Duodenal mucosa (tissue), 2 donors: ENCODE results near the gene MEGF8.
A peak's percentile ranks its signal among the peaks of the same experiment; 100 is the strongest.

ENCODE experiments used
- H3K27ac ChIP-seq: one replicate; pipeline ENCODE4 v1.7.0; 2013; ENCODE audit warnings: low read depth, low read length
- H3K27me3 ChIP-seq, 2 donors: one replicate each; pipeline ENCODE4 v1.7.0; 2013; ENCODE audit warnings: low read length in 2 of 2, control low read depth in 1 of 2; ENCODE audit not compliant: insufficient read depth in 2 of 2, control insufficient read depth in 1 of 2
- H3K36me3 ChIP-seq, 2 donors: one replicate each; pipeline ENCODE4 v1.7.0; 2013; ENCODE audit warnings: low read length in 2 of 2, control low read depth in 1 of 2; ENCODE audit not compliant: insufficient read depth in 2 of 2, control insufficient read depth in 1 of 2
- H3K4me1 ChIP-seq, 2 donors: one replicate each; pipeline ENCODE4 v1.7.0; 2013; ENCODE audit warnings: low read length in 2 of 2, control low read depth in 1 of 2; ENCODE audit not compliant: insufficient read depth in 2 of 2, control insufficient read depth in 1 of 2
- H3K4me3 ChIP-seq, 2 donors: one replicate each; pipeline ENCODE4 v1.7.0; 2013; ENCODE audit warnings: low read length in 2 of 2, low read depth in 1 of 2
- H3K9ac ChIP-seq, 2 donors: one replicate each; pipeline ENCODE4 v1.7.0; 2013; ENCODE audit warnings: low read length in 2 of 2, low read depth in 1 of 2
- H3K9me3 ChIP-seq, 2 donors: one replicate each; pipeline ENCODE4 v1.7.0; 2013; ENCODE audit warnings: low read length in 2 of 2, control low read depth in 1 of 2; ENCODE audit not compliant: control insufficient read depth in 1 of 2

MEGF8 gene

DNA sequence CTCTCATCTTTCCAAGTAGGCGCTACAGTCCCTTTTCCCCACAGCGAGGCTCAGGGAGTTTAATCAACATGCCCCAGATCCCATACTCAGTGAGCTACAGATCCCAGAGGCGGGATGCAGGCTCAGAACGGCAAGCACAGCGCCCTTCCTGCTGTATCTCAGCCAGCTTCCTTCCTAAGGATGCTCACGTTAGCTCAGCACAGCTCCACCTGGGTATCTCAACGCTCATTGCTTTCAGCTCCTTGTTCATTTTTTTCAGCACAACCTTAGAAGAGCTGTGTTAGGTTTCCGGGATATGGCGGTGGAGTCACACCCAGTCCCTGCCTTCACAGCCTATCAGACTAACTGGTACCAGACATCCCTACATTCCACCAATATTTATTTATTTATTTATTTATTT lies 3.1 kb upstream of the MEGF8 start:
- Histone ChIP-seq H3K9me3 (no peaks in the 10 kb centered on the region), H3K27ac (no peak overlapping the region), H3K9ac (no peak overlapping the region), H3K4me3 (no peak overlapping the region), H3K36me3 (no peaks in the 10 kb centered on the region), H3K27me3 (peaks cover 20 to 23% of the 10 kb centered on the region in 2 donors), H3K4me1 (peaks cover 13 to 16% of the 10 kb centered on the region in 2 donors)

DNA sequence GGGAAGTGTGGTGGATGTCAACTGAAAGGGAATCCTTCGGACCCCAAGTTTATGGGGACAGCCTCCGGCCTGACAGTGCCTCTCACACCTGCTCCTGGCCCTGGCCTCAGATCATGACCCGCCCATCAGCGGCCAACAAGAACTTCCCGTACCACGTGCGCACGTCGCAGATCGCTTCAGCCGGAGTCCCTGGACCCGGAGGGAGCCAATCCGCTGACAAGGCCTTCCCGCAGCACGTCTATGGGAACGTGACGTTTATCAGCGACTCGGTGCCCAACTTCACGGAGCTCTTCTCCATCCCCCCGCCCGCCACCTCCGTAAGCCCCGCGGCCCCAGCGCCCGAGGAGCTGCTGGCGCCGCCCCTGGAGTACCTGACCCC lies 2.0 kb upstream of the MEGF8 start:
- H3K27me3 ChIP-seq, result peaks cover 20 to 23% of the 10 kb centered on the region in 2 donors
- no peak overlapping the region for H3K4me3 ChIP-seq

DNA sequence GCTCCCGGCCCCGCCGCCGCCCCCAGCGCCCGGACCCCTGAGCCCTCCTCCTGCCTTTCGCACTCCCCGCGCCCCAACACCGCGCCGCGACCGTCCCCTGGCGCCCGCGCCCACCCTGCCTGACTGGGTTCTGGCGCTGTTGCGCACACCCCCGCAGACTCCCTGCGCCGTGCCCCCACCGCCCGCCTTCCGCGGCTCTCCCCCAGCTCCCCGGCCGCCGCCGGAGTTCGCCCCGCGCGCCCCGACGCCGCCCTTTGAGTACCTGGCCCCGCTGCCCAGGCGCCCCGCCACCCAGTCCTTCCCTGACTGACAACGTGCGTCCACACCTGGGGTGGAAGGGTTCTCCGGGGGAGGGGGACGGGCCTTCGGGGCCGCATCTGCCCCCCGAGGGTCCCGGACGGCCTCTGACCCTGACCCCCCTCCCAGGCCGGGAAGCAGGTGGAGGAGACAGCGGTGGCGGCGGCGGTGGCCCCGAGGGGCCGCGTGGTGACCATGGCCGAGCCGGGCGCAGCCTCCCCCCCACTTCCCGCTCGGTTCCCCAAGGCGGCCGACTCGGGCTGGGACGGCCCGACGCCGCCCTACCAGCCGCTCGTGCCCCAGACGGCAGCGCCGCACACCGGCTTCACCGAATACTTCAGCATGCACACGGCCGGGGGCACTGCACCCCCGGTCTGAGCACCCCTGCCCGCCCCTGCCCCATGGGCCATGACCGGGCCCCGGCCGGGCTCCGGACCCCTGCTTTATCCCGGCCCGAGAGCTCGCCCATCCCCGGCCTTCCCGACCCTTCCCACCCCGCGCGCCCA lies 1.4 kb upstream of the MEGF8 start:
- H3K4me3 ChIP-seq, result no peak overlapping the region
- H3K4me1 ChIP-seq, result peaks cover 13 to 18% of the 10 kb centered on the region in 2 donors
- H3K36me3 ChIP-seq, result no peaks in the 10 kb centered on the region
- no peak overlapping the region for H3K27ac ChIP-seq
- peaks cover 20 to 23% of the 10 kb centered on the region in 2 donors for H3K27me3 ChIP-seq
- H3K9me3 ChIP-seq, result no peaks in the 10 kb centered on the region
- H3K9ac ChIP-seq, result no peak overlapping the region

More for the DNA sequence above, 2.0 kb upstream of the MEGF8 start:
- Histone ChIP-seq H3K9me3 (no peaks in the 10 kb centered on the region), H3K9ac (no peak overlapping the region), H3K27ac (no peak overlapping the region), H3K36me3 (no peaks in the 10 kb centered on the region), H3K4me1 (peaks cover 13 to 18% of the 10 kb centered on the region in 2 donors)

DNA sequence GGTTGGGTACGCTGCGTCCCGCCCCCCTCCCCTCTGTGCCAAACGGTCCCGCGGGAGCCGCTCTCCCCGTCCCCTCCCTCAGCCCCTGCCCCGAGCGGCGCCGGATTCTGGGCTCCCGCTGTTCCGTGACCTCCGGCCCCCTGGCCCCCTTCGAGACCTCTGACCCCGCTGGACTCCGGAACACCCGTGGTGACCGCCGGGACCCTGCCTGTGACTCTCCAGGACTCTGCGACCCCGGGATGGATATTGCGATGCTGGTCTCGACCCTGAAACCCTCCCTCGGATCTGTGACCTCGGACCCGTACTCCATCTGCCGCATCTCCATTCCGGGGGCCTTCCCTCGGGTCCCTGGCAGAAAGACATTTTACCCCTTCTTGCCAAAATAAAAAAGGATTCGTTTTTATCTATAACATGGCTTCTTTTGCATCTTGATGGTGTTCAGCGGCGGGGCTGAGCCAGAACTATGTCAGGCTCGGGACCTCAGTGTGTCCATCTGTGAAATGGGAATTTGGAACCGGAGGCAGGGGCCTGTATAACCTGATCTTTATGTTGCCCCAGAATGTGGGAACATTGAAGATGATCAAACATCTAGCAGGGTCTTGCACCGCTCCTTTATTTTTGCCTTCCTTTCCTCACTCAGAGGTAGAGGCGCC lies 654 bp upstream of the MEGF8 start:
- peak overlapping the region; percentile 15 to 91 for H3K9ac ChIP-seq
- H3K27me3 ChIP-seq, result peaks cover 20 to 23% of the 10 kb centered on the region in 2 donors

DNA sequence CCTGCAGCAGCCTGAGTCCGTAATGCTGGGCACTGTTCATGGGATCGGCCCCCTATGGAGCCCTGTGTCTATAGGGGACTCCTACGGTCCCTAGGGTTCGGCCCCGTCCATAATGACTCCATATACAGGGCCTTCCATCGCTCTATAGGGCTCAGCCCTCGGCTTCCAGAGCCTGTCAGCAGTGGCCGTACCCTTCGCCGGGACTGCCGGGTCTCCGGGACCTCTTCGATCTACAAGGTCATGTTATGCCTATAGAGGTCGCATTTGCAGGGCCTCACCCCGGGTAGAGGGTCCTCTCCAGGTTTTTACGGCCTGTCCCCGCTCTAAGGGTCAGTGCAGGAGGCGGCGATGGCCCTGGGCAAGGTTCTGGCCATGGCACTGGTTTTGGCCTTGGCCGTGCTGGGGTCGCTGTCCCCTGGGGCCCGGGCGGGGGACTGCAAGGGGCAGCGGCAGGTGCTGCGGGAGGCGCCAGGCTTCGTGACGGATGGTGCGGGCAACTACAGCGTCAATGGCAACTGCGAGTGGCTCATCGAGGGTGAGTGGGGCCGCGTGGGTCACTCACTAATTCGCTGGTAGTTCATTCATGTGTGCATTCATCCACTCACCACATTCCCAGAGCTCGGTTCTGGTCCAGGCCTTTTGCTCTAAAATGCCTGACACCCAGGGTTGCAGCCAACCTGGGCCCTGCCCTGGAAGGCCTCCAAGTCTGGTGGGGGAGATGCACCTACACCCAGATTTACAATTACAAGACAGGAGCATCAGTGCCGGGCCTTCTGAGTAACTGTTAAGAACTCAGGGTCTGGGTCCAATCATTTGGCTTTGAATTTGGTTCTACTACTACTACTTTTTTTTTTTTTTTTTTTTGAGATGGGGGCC lies 699 bp downstream of the MEGF8 start:
- Histone ChIP-seq H3K27ac (no peak overlapping the region), H3K27me3 (peaks cover 20 to 23% of the 10 kb centered on the region in 2 donors)

More for the DNA sequence above, 654 bp upstream of the MEGF8 start:
- peaks cover 13 to 18% of the 10 kb centered on the region in 2 donors for H3K4me1 ChIP-seq
- no peaks in the 10 kb centered on the region for H3K9me3 ChIP-seq
- peak overlapping the region; percentile 32 to 92 for H3K4me3 ChIP-seq
- no peaks in the 10 kb centered on the region for H3K36me3 ChIP-seq
- H3K27ac ChIP-seq, result no peak overlapping the region

DNA sequence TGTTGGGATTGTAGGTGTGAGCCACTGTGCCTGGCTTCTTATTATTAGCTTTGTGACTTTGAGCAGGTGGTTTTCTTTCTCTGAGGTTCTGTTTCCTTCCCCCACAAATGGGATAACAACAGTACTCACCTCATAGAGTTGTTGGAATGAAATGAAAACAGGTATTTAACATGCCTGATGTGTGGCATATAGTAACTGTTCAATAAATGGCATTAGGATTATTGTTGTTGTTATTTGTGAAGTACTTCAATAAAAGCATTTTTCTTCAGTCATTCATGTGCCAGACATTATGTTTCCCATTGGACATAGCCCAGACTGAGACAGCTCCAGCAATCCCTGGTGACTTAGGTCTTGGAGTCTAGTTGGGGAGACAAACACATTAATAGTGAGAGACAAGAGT lies 1.5 kb downstream of the MEGF8 start:
- Histone ChIP-seq H3K36me3 (no peaks in the 10 kb centered on the region), H3K4me1 (peaks cover 13 to 18% of the 10 kb centered on the region in 2 donors), H3K9ac (peak overlapping the region in 1 of 2 donors; percentile 85), H3K27me3 (peaks cover 17% of the 10 kb centered on the region in 2 donors), H3K27ac (no peak overlapping the region), H3K9me3 (no peaks in the 10 kb centered on the region), H3K4me3 (no peak overlapping the region)

More for the DNA sequence above, 699 bp downstream of the MEGF8 start:
- H3K36me3 ChIP-seq, result no peaks in the 10 kb centered on the region
- peaks cover 13 to 18% of the 10 kb centered on the region in 2 donors for H3K4me1 ChIP-seq
- H3K4me3 ChIP-seq, result peak overlapping the region; percentile 88 to 92
- H3K9ac ChIP-seq, result peak overlapping the region; percentile 85 to 91
- H3K9me3 ChIP-seq, result no peaks in the 10 kb centered on the region

DNA sequence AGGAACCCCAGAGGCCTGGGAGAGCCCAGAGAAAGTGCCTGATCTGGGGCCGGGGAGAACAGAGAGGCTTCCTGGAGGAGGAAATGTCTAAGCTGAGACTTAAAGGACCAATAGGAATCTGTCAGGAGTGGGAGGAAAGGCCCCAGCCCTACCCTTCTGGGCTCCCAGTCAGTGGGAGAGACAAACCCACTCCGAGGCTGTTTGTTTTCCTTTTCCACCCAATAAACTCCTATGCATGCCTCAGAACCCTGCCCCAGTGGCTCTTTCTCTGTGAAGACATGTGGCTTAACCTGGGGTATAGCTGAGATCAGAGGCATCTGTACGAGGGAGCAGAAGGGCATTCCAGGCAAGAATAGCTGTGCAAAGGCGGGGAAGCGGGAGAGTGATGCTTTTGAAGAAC lies 1.9 kb downstream of the MEGF8 start:
- no peaks in the 10 kb centered on the region for H3K36me3 ChIP-seq
- peaks cover 13% of the 10 kb centered on the region in 2 donors for H3K27me3 ChIP-seq
- no peak overlapping the region for H3K27ac ChIP-seq
- H3K9ac ChIP-seq, result no peak overlapping the region
- peaks cover 13 to 18% of the 10 kb centered on the region in 2 donors for H3K4me1 ChIP-seq
- H3K4me3 ChIP-seq, result no peak overlapping the region
- H3K9me3 ChIP-seq, result no peaks in the 10 kb centered on the region

DNA sequence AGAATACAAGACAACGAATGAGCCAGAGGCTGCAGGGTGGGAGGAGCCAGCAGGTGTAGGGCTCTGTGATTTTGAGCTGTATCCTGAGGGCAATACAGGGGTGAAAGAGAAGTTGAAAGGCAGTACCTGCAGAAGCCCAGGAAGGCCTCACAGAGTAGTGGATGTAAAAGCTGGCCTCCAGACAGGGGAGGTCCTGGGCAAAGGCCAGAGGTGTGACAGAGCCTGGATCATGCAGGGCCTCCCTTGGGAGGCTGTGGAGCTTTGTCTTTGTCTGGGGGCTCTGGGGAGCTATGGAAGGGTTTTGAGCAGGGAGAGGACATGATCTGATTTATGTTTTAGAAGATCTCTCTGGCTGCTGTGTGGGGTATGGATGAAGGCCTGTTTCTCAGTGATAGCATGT lies 2.7 kb downstream of the MEGF8 start:
- Histone ChIP-seq H3K4me3 (no peak overlapping the region), H3K36me3 (no peaks in the 10 kb centered on the region), H3K9me3 (no peaks in the 10 kb centered on the region), H3K9ac (no peak overlapping the region), H3K4me1 (peaks cover 13 to 18% of the 10 kb centered on the region in 2 donors), H3K27ac (no peak overlapping the region), H3K27me3 (peaks cover 8 to 12% of the 10 kb centered on the region in 2 donors)

DNA sequence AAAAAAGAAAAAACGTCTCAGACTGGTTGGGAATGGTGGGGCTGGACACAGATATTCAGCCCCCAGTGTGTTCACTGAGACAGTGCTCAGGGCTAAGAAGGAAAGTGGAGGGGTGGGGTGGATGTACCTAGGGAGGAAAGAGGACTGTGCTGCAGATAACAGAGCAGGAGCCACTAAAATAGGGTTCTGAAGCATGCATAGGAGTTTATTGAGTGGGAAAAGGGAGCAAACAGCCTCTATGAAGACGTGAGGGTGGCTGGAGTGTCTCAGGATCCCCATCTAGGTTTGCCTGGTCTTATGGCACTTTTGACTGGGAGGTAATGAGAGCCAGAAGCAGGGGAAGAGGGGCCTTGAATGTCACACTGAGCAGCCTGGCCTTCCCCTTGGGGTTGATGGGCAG lies 3.4 kb downstream of the MEGF8 start:
- Histone ChIP-seq H3K9ac (no peak overlapping the region), H3K4me1 (peaks cover 13 to 18% of the 10 kb centered on the region in 2 donors), H3K36me3 (peaks cover 0 to 3% of the 10 kb centered on the region in 2 donors), H3K9me3 (no peaks in the 10 kb centered on the region), H3K4me3 (no peak overlapping the region), H3K27me3 (peaks cover 3 to 8% of the 10 kb centered on the region in 2 donors), H3K27ac (no peak overlapping the region)
